Measurements from ENCODE around the gene LIG4.

DNA sequence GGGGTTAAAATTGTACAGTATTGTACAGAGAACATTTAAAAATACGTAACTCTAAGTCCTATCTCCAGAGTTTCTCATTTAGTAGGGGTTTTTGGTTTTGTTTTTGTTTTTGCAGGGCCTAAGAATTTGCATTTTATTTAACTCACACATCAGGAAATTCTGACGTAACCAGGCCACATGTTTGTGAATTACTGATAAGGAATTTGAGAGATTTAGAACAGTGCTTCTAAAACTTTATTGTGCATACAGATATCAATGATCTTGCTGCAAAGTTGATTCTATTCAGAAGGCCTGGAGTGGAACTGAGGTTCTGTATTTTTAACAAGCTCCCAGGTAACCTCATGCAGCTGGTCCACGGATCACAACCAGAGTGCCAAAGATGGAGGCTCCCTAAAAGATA is 49.3 kb downstream of the LIG4 start:
- TF ChIP-seq FOXK2 (IDR thresholded peaks at IDR 0.05) (no peak), ELF4 (IDR thresholded peaks at IDR 0.05) (no peak), TARDBP (IDR thresholded peaks at IDR 0.05) (no peak), SP1 (IDR thresholded peaks at IDR 0.05) (no peak), L3MBTL2 (conservative IDR thresholded peaks at IDR 0.05) (no peak), PKNOX1 (IDR thresholded peaks at IDR 0.05) (no peak), NFRKB (IDR thresholded peaks at IDR 0.05) (no peak), BHLHE40 (IDR thresholded peaks at IDR 0.05; ENCODE audit: borderline replicate concordance) (no peak), ARNT (IDR thresholded peaks at IDR 0.05) (no peak), SUZ12 (IDR thresholded peaks at IDR 0.05) (no peak), LEF1 (IDR thresholded peaks at IDR 0.05; ENCODE audit: borderline replicate concordance) (no peak), CTBP1 (IDR thresholded peaks at IDR 0.05; ENCODE audit: borderline replicate concordance) (no peak), ZNF384 (IDR thresholded peaks at IDR 0.05) (no peak), FOXM1 (IDR thresholded peaks at IDR 0.05; ENCODE audit: borderline replicate concordance) (no peak)
